H9 (cell line): ENCODE results near the gene GATA5. TPM values are rescaled to one million over a fixed set of nuclear protein-coding genes. Genes with fewer than 3 reads are reported as not detected.

ENCODE experiments used
- DNase-seq: peaks from one replicate; pipeline ENCODE4 v3.0.0-alpha.2; 2017
- H2AFZ ChIP-seq: one replicate; pipeline ENCODE4 v1.6.1; 2013; ENCODE audit warnings: mild to moderate bottlenecking, low read length, control low read depth, moderate library complexity
- H2AK5ac ChIP-seq: 2 replicates; pipeline ENCODE4 v1.6.1; 2013; ENCODE audit warnings: low read length, control low read depth, mixed read lengths; ENCODE audit not compliant: insufficient read length
- H2BK120ac ChIP-seq: one replicate; pipeline ENCODE4 v1.6.1; 2013; ENCODE audit warnings: low read depth, mild to moderate bottlenecking, low read length, control low read depth, inconsistent platforms; ENCODE audit not compliant: poor library complexity, severe bottlenecking
- H2BK12ac ChIP-seq: 2 replicates; pipeline ENCODE4 v1.6.1; 2013; ENCODE audit warnings: low read length, control low read depth, mixed read lengths, low read depth; ENCODE audit not compliant: insufficient read length
- H2BK15ac ChIP-seq: 2 replicates; pipeline ENCODE4 v1.6.1; 2013; ENCODE audit warnings: low read depth, low read length, control low read depth
- H2BK20ac ChIP-seq: one replicate; pipeline ENCODE4 v1.6.1; 2013; ENCODE audit warnings: low read depth, mild to moderate bottlenecking, low read length, control low read depth, inconsistent platforms; ENCODE audit not compliant: poor library complexity, severe bottlenecking
- H2BK5ac ChIP-seq: 2 replicates; pipeline ENCODE4 v1.6.1; 2013; ENCODE audit warnings: low read length, control low read depth, mixed read lengths; ENCODE audit not compliant: insufficient read length
- H3K14ac ChIP-seq: 2 replicates; pipeline ENCODE4 v1.6.1; 2013; ENCODE audit warnings: low read length, control low read depth; ENCODE audit not compliant: insufficient read depth
- H3K18ac ChIP-seq: 2 replicates; pipeline ENCODE4 v1.6.1; 2013; ENCODE audit warnings: low read depth, mild to moderate bottlenecking, mixed read lengths, low read length, control low read depth; ENCODE audit not compliant: insufficient read length
- H3K23ac ChIP-seq: 2 replicates; pipeline ENCODE4 v1.6.1; 2013; ENCODE audit warnings: low read length, control low read depth, mixed read lengths, low read depth; ENCODE audit not compliant: insufficient read length
- H3K23me2 ChIP-seq: 2 replicates; pipeline ENCODE4 v1.6.1; 2013; ENCODE audit warnings: low read depth, mild to moderate bottlenecking, mixed read lengths, low read length, control low read depth; ENCODE audit not compliant: insufficient read length, poor library complexity, severe bottlenecking
- H3K27ac ChIP-seq: 2 replicates; pipeline ENCODE4 v1.5.1; 2013; ENCODE audit warnings: low read length, control low read depth, mixed read lengths, low read depth; ENCODE audit not compliant: insufficient read length
- H3K27me3 ChIP-seq: 2 replicates; pipeline ENCODE4 v1.6.1; 2013; ENCODE audit warnings: low read length, control low read depth, inconsistent platforms; ENCODE audit not compliant: insufficient read depth
- H3K4ac ChIP-seq: 2 replicates; pipeline ENCODE4 v1.6.1; 2013; ENCODE audit warnings: low read depth, mild to moderate bottlenecking, control low read depth, inconsistent platforms, low read length, moderate library complexity
- H3K4me1 ChIP-seq: 2 replicates; pipeline ENCODE4 v1.6.1; 2013; ENCODE audit warnings: low read length, control low read depth, inconsistent platforms; ENCODE audit not compliant: insufficient read depth
- H3K4me2 ChIP-seq: 2 replicates; pipeline ENCODE4 v1.6.1; 2013; ENCODE audit warnings: low read length, control low read depth, mixed read lengths; ENCODE audit not compliant: insufficient read length, insufficient read depth
- H3K56ac ChIP-seq: 2 replicates; pipeline ENCODE4 v1.6.1; 2013; ENCODE audit warnings: low read depth, mild to moderate bottlenecking, mixed read lengths, low read length, control low read depth; ENCODE audit not compliant: insufficient read length
- H3K79me1 ChIP-seq: 2 replicates; pipeline ENCODE4 v1.6.1; 2013; ENCODE audit warnings: low read depth, mild to moderate bottlenecking, moderate library complexity, low read length, control low read depth, inconsistent platforms; ENCODE audit not compliant: insufficient read depth, poor library complexity, severe bottlenecking
- H3K79me2 ChIP-seq: 2 replicates; pipeline ENCODE4 v1.6.1; 2013; ENCODE audit warnings: low read length, control low read depth, inconsistent platforms; ENCODE audit not compliant: insufficient read depth
- H3K9ac ChIP-seq: 2 replicates; pipeline ENCODE4 v1.6.1; 2013; ENCODE audit warnings: low read length, control low read depth, mixed read lengths; ENCODE audit not compliant: insufficient read length; ENCODE audit errors: extremely low read depth
- H3K9me3 ChIP-seq: one replicate; pipeline ENCODE4 v1.6.1; 2013; ENCODE audit warnings: low read depth, low read length, inconsistent platforms; ENCODE audit not compliant: control insufficient read depth
- H3T11ph ChIP-seq: one replicate; pipeline ENCODE4 v1.6.1; 2013; ENCODE audit warnings: mild to moderate bottlenecking, low read length, control low read depth, inconsistent platforms
- H4K20me1 ChIP-seq: one replicate; pipeline ENCODE4 v1.6.1; 2013; ENCODE audit not compliant: control insufficient read depth, insufficient read length, insufficient read depth
- H4K5ac ChIP-seq: 2 replicates; pipeline ENCODE4 v1.6.1; 2013; ENCODE audit warnings: low read depth, mild to moderate bottlenecking, mixed read lengths, low read length, control low read depth; ENCODE audit not compliant: insufficient read length
- H4K8ac ChIP-seq: replicated peaks from 2 replicates; pipeline ENCODE4 v1.6.1; 2013; ENCODE audit warnings: low read length, control low read depth, mixed read lengths, low read depth; ENCODE audit not compliant: insufficient read length
- H4K91ac ChIP-seq: 2 replicates; pipeline ENCODE4 v1.6.1; 2013; ENCODE audit warnings: low read depth, mild to moderate bottlenecking, moderate library complexity, mixed read lengths, low read length, control low read depth; ENCODE audit not compliant: insufficient read length
- H3K27ac Mint-ChIP-seq, 3 experiments: 2 replicates in 2 of 3; 3 replicates in 1 of 3; pipeline ENCODE4 v1.8.0; 2020 to 2021; ENCODE audit warnings: mixed read lengths in 3 of 3, mild to moderate bottlenecking in 1 of 3, moderate library complexity in 1 of 3
- H3K27me3 Mint-ChIP-seq: 2 replicates; pipeline ENCODE4 v1.8.0; 2021; ENCODE audit warnings: low read depth, mild to moderate bottlenecking, moderate library complexity, mixed read lengths
- H3K36me3 Mint-ChIP-seq, 3 experiments: 2 replicates in 2 of 3; 3 replicates in 1 of 3; pipeline ENCODE4 v1.8.0; 2020 to 2021; ENCODE audit warnings: low read depth in 3 of 3, mixed read lengths in 3 of 3; ENCODE audit not compliant: insufficient read depth in 1 of 3
- H3K4me1 Mint-ChIP-seq, 2 experiments: 2 replicates each; pipeline ENCODE4 v1.8.0; 2020; ENCODE audit warnings: mixed read lengths in 2 of 2
- H3K4me3 Mint-ChIP-seq, 2 experiments: 2 replicates in 1 of 2; 3 replicates in 1 of 2; pipeline ENCODE4 v1.8.0; 2020 to 2021; ENCODE audit warnings: mild to moderate bottlenecking in 2 of 2, mixed read lengths in 2 of 2, moderate library complexity in 1 of 2
- H3K9me3 Mint-ChIP-seq, 2 experiments: 2 replicates in 1 of 2; 3 replicates in 1 of 2; pipeline ENCODE4 v1.8.0; 2020; ENCODE audit warnings: mild to moderate bottlenecking in 2 of 2, mixed read lengths in 2 of 2, moderate library complexity in 1 of 2
- WGBS: extraction: QIAGEN DNeasy Blood & Tissue Kit; methylation state at CpG from one replicate; pipeline ENCODE4 v1.1.7; 2013; ENCODE audit warnings: missing lambda C conversion rate, low lambda C conversion rate, mixed read lengths; ENCODE audit not compliant: insufficient read length; ENCODE audit errors: extremely low coverage; 5-methylcytosine and 5-hydroxymethylcytosine counted together
- total RNA-seq: library from RNA; stranded (reverse); gene quantifications from 2 replicates; pipeline ENCODE4 v1.2.1, GENCODE V29; 2021
- TF ChIP-seq, protein P1 (sequence below): fragments of 200-600 bp; sonication (generic); conservative IDR thresholded peaks from 3 replicates; pipeline ENCODE4 v1.8.0; 2021; ENCODE audit warnings: antibody characterized with exemption, mild to moderate bottlenecking

GATA5 gene
- total RNA-seq, 1 experiment from 2014 or later = 0.24 TPM

- H3K27ac Mint-ChIP-seq = no peak overlapping the region
- H2AK5ac ChIP-seq = no peak overlapping the region
- no peak overlapping the region for H3K14ac ChIP-seq
- no peak overlapping the region for H4K8ac ChIP-seq
- H2AFZ ChIP-seq = no peak overlapping the region
- no peaks in the 10 kb centered on the region for H3K9me3 ChIP-seq
- no peak overlapping the region for H3K23ac ChIP-seq
- no CpG with 5 or more reads among the region's 10 CpGs for WGBS
- H3K9me3 Mint-ChIP-seq = peaks cover 3 to 5% of the 10 kb centered on the region in 2 experiments; a peak in 2 of 5 replicates
- H2BK12ac ChIP-seq = no peak overlapping the region
- no peak overlapping the region for H4K91ac ChIP-seq
- H3K27me3 ChIP-seq = no peaks in the 10 kb centered on the region
- H4K5ac ChIP-seq = no peak overlapping the region
- H3K36me3 Mint-ChIP-seq = peaks cover 0 to 4% (median 4%) of the 10 kb centered on the region in 3 experiments; a peak in 1 of 7 replicates
- H3T11ph ChIP-seq = no peak overlapping the region
- H2BK120ac ChIP-seq = no peak overlapping the region
- H3K4me1 ChIP-seq = no peaks in the 10 kb centered on the region; the same call in 1 of the 2 replicates
- no peak overlapping the region for H3K56ac ChIP-seq
- H3K4ac ChIP-seq = no peak overlapping the region
- H3K4me3 Mint-ChIP-seq = no peak overlapping the region
- no peaks in the 10 kb centered on the region for H4K20me1 ChIP-seq
- H3K4me1 Mint-ChIP-seq = peaks cover 9 to 40% of the 10 kb centered on the region in 2 experiments
- H2BK15ac ChIP-seq = no peak overlapping the region
- DNase-seq = no peak
- H3K18ac ChIP-seq = no peak overlapping the region
- H3K23me2 ChIP-seq = no peaks in the 10 kb centered on the region
- no peak overlapping the region for H2BK5ac ChIP-seq
- H3K9ac ChIP-seq = no peak overlapping the region
- no peak overlapping the region for H3K27ac ChIP-seq
- H3K79me1 ChIP-seq = no peaks in the 10 kb centered on the region
- H3K79me2 ChIP-seq = no peaks in the 10 kb centered on the region
- no peaks in the 10 kb centered on the region; the same call in 1 of the 2 replicates for H3K27me3 Mint-ChIP-seq
- TF ChIP-seq, protein P1, sequence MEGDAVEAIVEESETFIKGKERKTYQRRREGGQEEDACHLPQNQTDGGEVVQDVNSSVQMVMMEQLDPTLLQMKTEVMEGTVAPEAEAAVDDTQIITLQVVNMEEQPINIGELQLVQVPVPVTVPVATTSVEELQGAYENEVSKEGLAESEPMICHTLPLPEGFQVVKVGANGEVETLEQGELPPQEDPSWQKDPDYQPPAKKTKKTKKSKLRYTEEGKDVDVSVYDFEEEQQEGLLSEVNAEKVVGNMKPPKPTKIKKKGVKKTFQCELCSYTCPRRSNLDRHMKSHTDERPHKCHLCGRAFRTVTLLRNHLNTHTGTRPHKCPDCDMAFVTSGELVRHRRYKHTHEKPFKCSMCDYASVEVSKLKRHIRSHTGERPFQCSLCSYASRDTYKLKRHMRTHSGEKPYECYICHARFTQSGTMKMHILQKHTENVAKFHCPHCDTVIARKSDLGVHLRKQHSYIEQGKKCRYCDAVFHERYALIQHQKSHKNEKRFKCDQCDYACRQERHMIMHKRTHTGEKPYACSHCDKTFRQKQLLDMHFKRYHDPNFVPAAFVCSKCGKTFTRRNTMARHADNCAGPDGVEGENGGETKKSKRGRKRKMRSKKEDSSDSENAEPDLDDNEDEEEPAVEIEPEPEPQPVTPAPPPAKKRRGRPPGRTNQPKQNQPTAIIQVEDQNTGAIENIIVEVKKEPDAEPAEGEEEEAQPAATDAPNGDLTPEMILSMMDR = no peak
- no peak overlapping the region for H2BK20ac ChIP-seq
- no peak overlapping the region for H3K4me2 ChIP-seq
Measured at GRCh38 chr20:62423326-62423706, 52.5 kb downstream of the GATA5 start.
